Endothelial cell of umbilical vein (primary cell): Measurements from ENCODE around the gene LRIT2. TPM values are rescaled to one million over a fixed set of nuclear protein-coding genes. Genes with fewer than 3 reads are reported as not detected.

ENCODE experiments used
- BruUV-seq: library from RNA; stranded (reverse); fragments of 400-500 nt; replicated peaks from 2 replicates; lab custom pipeline; 2021; lab: Mats Ljungman, UMichigan
- CTCF ChIA-PET: fragments of 300-600, 350-600 bp; sonication (Branson Sonifier 250); formaldehyde crosslinking; loops from one replicate; lab custom pipeline; 2021; ENCODE audit warnings: antibody characterized with exemption, inconsistent platforms; lab: Charles Lee
- POLR2A ChIA-PET: fragments of 300-600, 350-600 bp; sonication (Branson Sonifier 250); formaldehyde crosslinking; loops from one replicate; lab custom pipeline; 2021; ENCODE audit warnings: antibody characterized with exemption, inconsistent platforms; lab: Charles Lee
- DNase-seq: peaks from one replicate; pipeline ENCODE4 v3.0.0-alpha.2; 2011; ENCODE audit warnings: low read depth, low spot score
- FAIRE-seq: peaks from 2 replicates; lab custom pipeline; 2011; peaks lifted over from hg19 to GRCh38; lab: Jason Lieb, UNC
- H2AFZ ChIP-seq: 2 replicates; pipeline ENCODE4 v1.6.0; 2012; ENCODE audit warnings: low read depth, low read length, control low read depth, inconsistent platforms
- H3K27ac ChIP-seq: 2 replicates; pipeline ENCODE4 v1.5.1; 2011; ENCODE audit warnings: low read depth, mild to moderate bottlenecking, control low read depth, low read length, moderate library complexity; ENCODE audit not compliant: insufficient read depth
- H3K27me3 ChIP-seq, 2 experiments: 2 replicates each; pipeline versions ENCODE4 v1.6.0 to v1.6.1; 2011; ENCODE audit warnings: low read length in 2 of 2, mixed read lengths in 1 of 2; ENCODE audit not compliant: control insufficient read depth in 2 of 2, insufficient read depth in 2 of 2
- H3K36me3 ChIP-seq, 2 experiments: 2 replicates in 1 of 2; 3 replicates in 1 of 2; pipeline ENCODE4 v1.5.1; 2011; ENCODE audit warnings: low read length in 2 of 2, mild to moderate bottlenecking in 1 of 2, moderate library complexity in 1 of 2; ENCODE audit not compliant: control insufficient read depth in 2 of 2, insufficient read depth in 2 of 2; ENCODE audit errors: extremely low read depth in 1 of 2
- H3K4me1 ChIP-seq: 3 replicates; pipeline ENCODE4 v1.5.1; 2011; ENCODE audit warnings: mild to moderate bottlenecking, low read length; ENCODE audit not compliant: control insufficient read depth, insufficient read depth; ENCODE audit errors: extremely low read depth
- H3K4me2 ChIP-seq: 2 replicates; pipeline ENCODE4 v1.6.1; 2011; ENCODE audit warnings: low read length, control low read depth, mixed read lengths; ENCODE audit not compliant: insufficient read depth
- H3K4me3 ChIP-seq, 3 experiments: fragments of 200-600 bp in 1 of 3; sonication (generic), shearing (Covaris generic) in 1 of 3; replicated peaks in 1 of 3; 2 replicates each; pipeline ENCODE4 v1.5.1; 2011 to 2016; ENCODE audit warnings: control low read depth in 3 of 3, low read length in 3 of 3, mild to moderate bottlenecking in 2 of 3, inconsistent platforms in 1 of 3, low read depth in 1 of 3, moderate library complexity in 1 of 3; ENCODE audit not compliant: insufficient read depth in 1 of 3
- H3K79me2 ChIP-seq: 2 replicates; pipeline ENCODE4 v1.6.0; 2012; ENCODE audit warnings: low read length, inconsistent platforms; ENCODE audit not compliant: control insufficient read depth, insufficient read depth
- H3K9ac ChIP-seq: replicated peaks from 2 replicates; pipeline ENCODE3; 2011; ENCODE audit warnings: low read length, control low read depth; ENCODE audit not compliant: insufficient read depth; ENCODE audit errors: extremely low read depth
- H3K9me1 ChIP-seq: replicated peaks from 3 replicates; pipeline ENCODE4 v1.6.0; 2011; ENCODE audit warnings: mild to moderate bottlenecking, low read length; ENCODE audit not compliant: control insufficient read depth, insufficient read depth; ENCODE audit errors: extremely low read depth
- H3K9me3 ChIP-seq: replicated peaks from 2 replicates; pipeline ENCODE4 v1.5.1; 2012; ENCODE audit warnings: low read length, inconsistent platforms; ENCODE audit not compliant: control insufficient read depth, insufficient read depth
- H4K20me1 ChIP-seq: replicated peaks from 2 replicates; pipeline ENCODE3; 2011; ENCODE audit warnings: mild to moderate bottlenecking, low read length; ENCODE audit not compliant: control insufficient read depth, insufficient read depth; ENCODE audit errors: extremely low read depth
- FOS ChIP-seq: IDR thresholded peaks from 2 replicates; pipeline ENCODE4 v1.6.1; 2011; ENCODE audit warnings: mild to moderate bottlenecking, low read length, moderate library complexity, borderline replicate concordance; ENCODE audit not compliant: insufficient read depth
- GATA2 ChIP-seq: IDR thresholded peaks from 2 replicates; pipeline ENCODE4 v1.7.0; 2011; ENCODE audit warnings: low read depth, mild to moderate bottlenecking, moderate library complexity, mixed read lengths, low read length; ENCODE audit not compliant: insufficient read length, insufficient read depth
- JUN ChIP-seq: IDR thresholded peaks from 2 replicates; pipeline ENCODE4 v1.6.1; 2011; ENCODE audit warnings: borderline replicate concordance, low read depth; ENCODE audit not compliant: insufficient read length, insufficient read depth
- MAX ChIP-seq: IDR thresholded peaks from 2 replicates; pipeline ENCODE4 v1.6.1; 2011; ENCODE audit not compliant: insufficient read depth, insufficient read length
- MYC ChIP-seq: IDR thresholded peaks from one replicate; pipeline ENCODE4 v1.6.1; 2011; ENCODE audit warnings: mild to moderate bottlenecking, low read depth, low read length
- POLR2A ChIP-seq: IDR thresholded peaks from 2 replicates; pipeline ENCODE4 v1.6.1; 2012; ENCODE audit warnings: low read depth, mild to moderate bottlenecking, control low read depth, low read length
- POLR2AphosphoS5 ChIP-seq: IDR thresholded peaks from 2 replicates; pipeline ENCODE4 v1.6.1; 2012; ENCODE audit warnings: low read depth, mild to moderate bottlenecking, control low read depth, low read length, moderate library complexity; ENCODE audit not compliant: insufficient read depth
- dilution Hi-C: fragments of 300-500 bp; cut with MboI; formaldehyde crosslinking; loops from one replicate; pipeline ENCODE4 v1.15.0; 2019; ENCODE audit warnings: low sequenced_read_pairs; ENCODE audit not compliant: extremely low pct_ligation_motif_present
- intact Hi-C: fragments of 100-400 bp; cut with micrococcal nuclease; formaldehyde crosslinking; loops from one replicate; pipeline ENCODE4 v1.10.0; 2022
- polyA plus RNA-seq, 4 experiments: library from polyadenylated mRNA; depleted of rRNA in 3 of 4; stranded (reverse) in 3 of 4; unstranded in 1 of 4; fragments of >200 nt; gene quantifications; 2 replicates each; pipeline versions ENCODE4 v1.2.1 to v1.2.3, GENCODE V29; 2011 to 2012; ENCODE audit warnings: missing spikeins in 1 of 4
- total RNA-seq: library from RNA; stranded (reverse); gene quantifications from 2 replicates; pipeline ENCODE4 v1.2.3, GENCODE V29; 2021

LRIT2 gene
- total and polyA plus RNA-seq, 2 donors (not counting 3 experiments of a cell fraction or from before 2014, with no cell fraction given): not detected

- intact Hi-C loops: no loop called here
- BruUV-seq: no TSS peak
- H4K20me1 ChIP-seq: no peaks in the 10 kb centered on the region
- no peaks in the 10 kb centered on the region for H3K27me3 ChIP-seq
- no peaks in the 10 kb centered on the region for H3K9me3 ChIP-seq
- ChIA-PET POLR2A (no interaction called here), CTCF (no interaction called here)
- DNase-seq: no peak
- no peak for TF ChIP-seq POLR2AphosphoS5
- TF ChIP-seq MAX: no peak
- TF ChIP-seq POLR2A: no peak
- no peak for TF ChIP-seq FOS
- TF ChIP-seq JUN: no peak
- no peak for TF ChIP-seq MYC
- TF ChIP-seq GATA2: no peak
- H3K4me2 ChIP-seq: no peak within 1 kb of the TSS
- no peak within 1 kb of the TSS for H3K4me3 ChIP-seq
- no peak for FAIRE-seq
- no peaks in the 10 kb centered on the region for H3K4me1 ChIP-seq
- dilution Hi-C loops: no loop called here
- no peak within 1 kb of the TSS for H3K27ac ChIP-seq
- H3K79me2 ChIP-seq: no peaks in the 10 kb centered on the region
- no peaks in the 10 kb centered on the region for H3K36me3 ChIP-seq
- H3K9ac ChIP-seq: no peak within 1 kb of the TSS
- no peaks in the 10 kb centered on the region for H3K9me1 ChIP-seq
- no peak within 1 kb of the TSS for H2AFZ ChIP-seq
These were observed 51.8 kb downstream of the LRIT2 start, which contains the start of gene GPR15LG for GRCh38 chr10:84173501-84173929. Gene GPR15LG (plus strand): TSS chr10:84173801. CDS start chr10:84173852, 51 bp downstream.
